Measurements from ENCODE around the gene PDGFB. TPM values are rescaled to one million over a fixed set of nuclear protein-coding genes. Genes with fewer than 3 reads are reported as not detected.

Gene PDGFB
- total RNA-seq, 1 donor from 2014 or later, result 1.1 TPM

DNA sequence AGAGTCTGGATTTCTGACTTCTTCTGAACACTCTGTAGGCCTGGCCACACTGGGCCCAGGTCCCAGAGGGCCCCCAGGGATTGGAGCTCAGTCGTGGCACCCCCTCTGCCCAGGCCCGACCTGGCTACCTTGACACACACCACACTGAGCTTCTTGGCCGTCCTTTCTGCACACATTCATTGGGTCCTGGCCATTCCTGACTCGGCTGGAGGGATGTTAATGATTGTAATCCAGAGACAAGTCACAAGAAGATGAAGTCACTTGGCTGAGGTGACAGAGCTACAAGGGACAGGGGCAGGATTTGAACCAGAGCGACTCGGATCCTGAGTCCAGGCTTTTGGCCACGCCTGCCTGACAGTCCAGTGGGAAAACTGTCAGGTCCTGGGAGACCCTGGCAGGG is 23.9 kb upstream of the PDGFB start:
- Histone ChIP-seq H3K36me3 (ENCODE audit: control insufficient read depth, insufficient read depth, low read length) (no peaks in the 10 kb centered on the region), H3K27me3 (ENCODE audit: control insufficient read depth, insufficient read depth, low read length) (no peaks in the 10 kb centered on the region), H3K4me3 (ENCODE audit: low read depth, low read length) (no peak overlapping the region)
- TF ChIP-seq, protein P1, sequence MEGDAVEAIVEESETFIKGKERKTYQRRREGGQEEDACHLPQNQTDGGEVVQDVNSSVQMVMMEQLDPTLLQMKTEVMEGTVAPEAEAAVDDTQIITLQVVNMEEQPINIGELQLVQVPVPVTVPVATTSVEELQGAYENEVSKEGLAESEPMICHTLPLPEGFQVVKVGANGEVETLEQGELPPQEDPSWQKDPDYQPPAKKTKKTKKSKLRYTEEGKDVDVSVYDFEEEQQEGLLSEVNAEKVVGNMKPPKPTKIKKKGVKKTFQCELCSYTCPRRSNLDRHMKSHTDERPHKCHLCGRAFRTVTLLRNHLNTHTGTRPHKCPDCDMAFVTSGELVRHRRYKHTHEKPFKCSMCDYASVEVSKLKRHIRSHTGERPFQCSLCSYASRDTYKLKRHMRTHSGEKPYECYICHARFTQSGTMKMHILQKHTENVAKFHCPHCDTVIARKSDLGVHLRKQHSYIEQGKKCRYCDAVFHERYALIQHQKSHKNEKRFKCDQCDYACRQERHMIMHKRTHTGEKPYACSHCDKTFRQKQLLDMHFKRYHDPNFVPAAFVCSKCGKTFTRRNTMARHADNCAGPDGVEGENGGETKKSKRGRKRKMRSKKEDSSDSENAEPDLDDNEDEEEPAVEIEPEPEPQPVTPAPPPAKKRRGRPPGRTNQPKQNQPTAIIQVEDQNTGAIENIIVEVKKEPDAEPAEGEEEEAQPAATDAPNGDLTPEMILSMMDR (IDR thresholded peaks at IDR 0.05; ENCODE audit: insufficient read depth, low read length, severe bottlenecking), result no peak
- DNase-seq (ENCODE audit: low read depth) (no peak), FAIRE-seq (no peak)

DNA sequence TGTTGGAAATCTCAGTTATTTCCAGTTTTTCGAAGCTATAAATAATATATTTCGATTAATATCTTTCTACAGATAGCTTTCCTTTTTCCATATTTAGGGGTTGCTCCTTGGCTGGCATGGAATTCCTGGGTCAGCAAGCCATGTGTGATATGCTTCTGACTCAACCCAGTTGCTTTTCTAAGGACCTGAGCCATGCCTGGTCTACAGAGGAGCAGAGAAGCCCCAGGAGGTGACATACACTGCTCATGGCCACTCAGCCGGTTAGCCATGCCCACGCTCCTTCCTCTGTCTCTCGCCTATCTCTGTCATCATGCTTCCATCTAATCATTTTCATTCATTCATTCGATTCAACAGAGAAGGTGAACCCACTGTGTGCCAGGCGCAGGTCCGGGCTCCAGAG is 23.2 kb upstream of the PDGFB start:
- Histone ChIP-seq H3K27me3 (ENCODE audit: control insufficient read depth, insufficient read depth, low read length) (no peaks in the 10 kb centered on the region), H3K4me3 (ENCODE audit: low read depth, low read length) (no peak overlapping the region), H3K36me3 (ENCODE audit: control insufficient read depth, insufficient read depth, low read length) (no peaks in the 10 kb centered on the region)
- DNase-seq (ENCODE audit: low read depth), result no peak
- FAIRE-seq, result no peak
- TF ChIP-seq, protein P1 (IDR thresholded peaks at IDR 0.05; ENCODE audit: insufficient read depth, low read length, severe bottlenecking), result no peak

GRCh38 chr22:39266398-39267030 is 21.7 kb upstream of the PDGFB start:
- Histone ChIP-seq H3K4me3 (ENCODE audit: low read depth, low read length) (no peak overlapping the region), H3K27me3 (ENCODE audit: control insufficient read depth, insufficient read depth, low read length) (no peaks in the 10 kb centered on the region), H3K36me3 (ENCODE audit: control insufficient read depth, insufficient read depth, low read length) (no peaks in the 10 kb centered on the region)
- DNase-seq (ENCODE audit: low read depth) (peak; percentile 12), FAIRE-seq (no peak)
- TF ChIP-seq, protein P1 (IDR thresholded peaks at IDR 0.05; ENCODE audit: insufficient read depth, low read length, severe bottlenecking), result no peak

DNA sequence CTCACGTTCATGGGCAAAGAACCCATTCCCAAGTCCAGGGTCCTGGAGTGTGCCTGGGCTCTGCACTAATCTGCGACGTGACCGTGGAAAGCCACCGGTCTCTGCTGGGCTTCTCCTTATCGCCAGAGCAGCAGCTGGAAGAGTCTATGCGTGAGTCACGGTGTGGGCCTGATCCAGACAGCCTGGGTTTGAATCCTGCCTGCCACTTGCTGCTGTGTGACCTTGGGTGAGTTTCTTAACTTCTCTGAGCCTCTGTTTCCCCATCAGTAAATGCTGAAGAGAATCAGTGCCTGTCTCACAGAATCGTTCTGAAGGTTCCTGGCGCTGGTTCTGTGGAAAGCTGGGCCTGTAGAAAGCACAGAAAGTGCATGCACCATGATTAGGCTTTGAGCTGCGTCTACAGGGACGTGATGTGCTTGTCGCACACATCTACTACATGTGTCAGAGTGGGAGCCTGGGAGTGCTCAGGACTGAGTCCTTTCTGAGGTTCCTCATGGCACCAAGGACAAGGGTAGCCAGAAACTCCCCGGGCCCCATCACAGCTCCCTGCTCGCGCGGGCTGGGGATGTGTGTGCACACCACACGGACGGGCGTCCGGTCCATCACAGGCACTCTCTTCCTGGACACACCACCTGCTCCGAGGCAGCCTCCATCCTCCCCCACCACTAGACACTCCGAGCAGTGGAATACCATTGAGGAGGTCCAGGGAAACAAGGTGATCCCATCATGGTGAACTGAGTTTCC is 20.5 kb upstream of the PDGFB start:
- no peak for DNase-seq (ENCODE audit: low read depth)
- FAIRE-seq, result no peak
- Histone ChIP-seq H3K36me3 (ENCODE audit: control insufficient read depth, insufficient read depth, low read length) (no peaks in the 10 kb centered on the region), H3K4me3 (ENCODE audit: low read depth, low read length) (no peak overlapping the region), H3K27me3 (ENCODE audit: control insufficient read depth, insufficient read depth, low read length) (no peaks in the 10 kb centered on the region)
- TF ChIP-seq, protein P1 (IDR thresholded peaks at IDR 0.05; ENCODE audit: insufficient read depth, low read length, severe bottlenecking), result no peak

GRCh38 chr22:39264349-39265038 is 19.7 kb upstream of the PDGFB start:
- TF ChIP-seq, protein P1 (IDR thresholded peaks at IDR 0.05; ENCODE audit: insufficient read depth, low read length, severe bottlenecking), result no peak
- no peaks in the 10 kb centered on the region for H3K27me3 ChIP-seq (ENCODE audit: control insufficient read depth, insufficient read depth, low read length)
- no peak for DNase-seq (ENCODE audit: low read depth)
- no peak for FAIRE-seq
- no peaks in the 10 kb centered on the region for H3K36me3 ChIP-seq (ENCODE audit: control insufficient read depth, insufficient read depth, low read length)
- H3K4me3 ChIP-seq (ENCODE audit: low read depth, low read length), result no peak overlapping the region

All from bronchial epithelial cell (primary cell).